GM23248 (cell line): Measurements from ENCODE around the gene LSS. TPM values are rescaled to one million over a fixed set of nuclear protein-coding genes. Genes with fewer than 3 reads are reported as not detected.

Experiments used
- DNase-seq: peaks from one replicate; pipeline ENCODE4 v3.0.0-alpha.2; 2015
- H2AFZ ChIP-seq: fragments of 200-600 bp; sonication (generic); 2 replicates; pipeline ENCODE4 v1.6.1; 2016; ENCODE audit warnings: antibody characterized with exemption
- H3F3A ChIP-seq: fragments of 200-600 bp; sonication (generic); 2 replicates; pipeline ENCODE4 v1.6.1; 2016; ENCODE audit warnings: mild to moderate bottlenecking, antibody characterized with exemption, mixed run types; ENCODE audit not compliant: insufficient read depth
- H3K27ac ChIP-seq: fragments of 200-600 bp; sonication (generic); 2 replicates; pipeline ENCODE4 v1.5.1; 2016; ENCODE audit warnings: mild to moderate bottlenecking
- H3K27me3 ChIP-seq: fragments of 200-600 bp; sonication (generic); replicated peaks from 2 replicates; pipeline ENCODE4 v1.6.1; 2016; ENCODE audit warnings: mild to moderate bottlenecking; ENCODE audit not compliant: insufficient read depth
- H3K36me3 ChIP-seq: fragments of 200-600 bp; sonication (generic); 2 replicates; pipeline ENCODE4 v1.6.1; 2016; ENCODE audit warnings: low read depth, mild to moderate bottlenecking
- H3K4me1 ChIP-seq: fragments of 200-600 bp; sonication (generic); 2 replicates; pipeline ENCODE4 v1.6.1; 2016; ENCODE audit warnings: mild to moderate bottlenecking; ENCODE audit not compliant: insufficient read depth
- H3K4me2 ChIP-seq: fragments of 200-600 bp; sonication (generic); one replicate; pipeline ENCODE4 v1.6.1; 2016; ENCODE audit warnings: mild to moderate bottlenecking; ENCODE audit not compliant: unreplicated experiment
- H3K4me3 ChIP-seq: fragments of 200-600 bp; sonication (generic); 2 replicates; pipeline ENCODE4 v1.5.1; 2016; ENCODE audit warnings: mild to moderate bottlenecking
- H3K79me2 ChIP-seq: fragments of 200-600 bp; sonication (generic); 2 replicates; pipeline ENCODE4 v1.6.1; 2016; ENCODE audit warnings: mild to moderate bottlenecking; ENCODE audit not compliant: insufficient read depth
- H3K9ac ChIP-seq: fragments of 200-600 bp; sonication (generic); 2 replicates; pipeline ENCODE4 v1.6.1; 2016; ENCODE audit warnings: mild to moderate bottlenecking
- H3K9me2 ChIP-seq: fragments of 200-600 bp; sonication (generic); 2 replicates; pipeline ENCODE4 v1.6.1; 2016; ENCODE audit warnings: mixed run types, mild to moderate bottlenecking, moderate library complexity; ENCODE audit not compliant: insufficient read depth
- H3K9me3 ChIP-seq: fragments of 200-600 bp; sonication (generic); one replicate; pipeline ENCODE4 v1.6.1; 2017; ENCODE audit warnings: low read depth
- H4K20me1 ChIP-seq: fragments of 200-600 bp; sonication (generic); 2 replicates; pipeline ENCODE4 v1.6.0; 2016; ENCODE audit not compliant: insufficient read depth
- EZH2 ChIP-seq: fragments of 200-600 bp; sonication (generic); IDR thresholded peaks from 2 replicates; pipeline ENCODE4 v1.6.1; 2018; ENCODE audit warnings: antibody characterized with exemption, mild to moderate bottlenecking; ENCODE audit not compliant: insufficient read depth, poor library complexity, severe bottlenecking
- EZH2phosphoT487 ChIP-seq: fragments of 200-600 bp; sonication (generic); IDR thresholded peaks from 2 replicates; pipeline ENCODE4 v1.6.1; 2018; ENCODE audit warnings: antibody characterized with exemption, moderate library complexity, mild to moderate bottlenecking, low read depth; ENCODE audit not compliant: insufficient read depth
- WGBS, 2 experiments: methylation state at CpG; one replicate each; pipeline ENCODE4 v1.1.6; 2015 to 2017; ENCODE audit warnings: low lambda C conversion rate in 2 of 2, low coverage in 1 of 2; ENCODE audit errors: missing lambda C conversion rate in 2 of 2; 5-methylcytosine and 5-hydroxymethylcytosine counted together
- in situ Hi-C: fragments of 300-500 bp; cut with MboI; formaldehyde crosslinking; loops from 2 replicates; pipeline ENCODE4 v1.15.0; 2020
- polyA plus RNA-seq: library from polyadenylated mRNA; unstranded; fragments of >200 nt; fragmentation: Nextera tagmentation; extraction: Ambion mirVana; gene quantifications from 2 replicates; pipeline ENCODE4 v1.2.1, GENCODE V29; 2016
- total RNA-seq: library from RNA; depleted of rRNA; stranded (reverse); fragments of >200 nt; shearing (Covaris generic); gene quantifications from 2 replicates; pipeline ENCODE4 v1.2.3, GENCODE V29; 2014

The LSS gene
- total and polyA plus RNA-seq, 2 experiments from 2014 or later, result 28.0 to 41.1 TPM

DNA sequence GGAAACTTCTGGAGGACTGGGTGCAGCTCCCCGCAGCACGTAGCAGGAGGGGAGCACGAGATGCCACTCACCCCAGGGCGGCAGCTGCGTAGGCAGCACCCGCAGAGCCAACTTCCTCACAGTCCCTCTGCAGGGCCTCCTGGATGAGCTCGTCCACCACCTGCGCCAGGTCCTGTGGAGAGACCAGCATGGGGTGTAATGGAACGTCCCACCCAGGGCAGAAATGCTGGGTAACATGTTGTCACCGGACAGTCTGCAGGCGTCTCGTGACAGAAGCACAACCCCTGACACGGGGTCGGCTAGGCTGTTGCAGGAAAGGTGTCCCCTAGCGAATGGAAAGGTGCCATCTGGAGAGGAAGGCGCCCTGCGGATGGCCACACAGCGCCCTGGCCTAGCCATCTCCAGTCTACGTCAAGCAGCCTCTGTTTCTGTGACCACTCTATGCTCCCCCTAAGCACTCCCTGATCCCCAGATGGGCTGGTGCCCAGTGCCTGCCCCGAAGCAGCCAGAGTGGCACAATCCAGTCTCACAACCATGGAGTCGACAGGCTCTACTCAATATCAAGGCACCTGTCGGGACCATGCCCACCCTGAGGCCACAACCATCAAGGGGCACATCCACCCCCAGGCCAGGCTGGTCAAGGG is 35.6 kb upstream of the LSS start:
- Histone ChIP-seq H3K79me2 (0 out of 2 replicates have a peak, but pooled peaks cover 4% of the 10 kb centered on the region), H3K27me3 (no peaks in the 10 kb centered on the region), H3K4me2 (no peak overlapping the region), H3K9me3 (no peaks in the 10 kb centered on the region), H3K9me2 (no peaks in the 10 kb centered on the region), H3K36me3 (peaks cover 46% of the 10 kb centered on the region), H2AFZ (no peak overlapping the region), H4K20me1 (no peaks in the 10 kb centered on the region), H3F3A (no peaks in the 10 kb centered on the region), H3K4me1 (no peaks in the 10 kb centered on the region), H3K4me3 (no peak overlapping the region), H3K27ac (no peak overlapping the region), H3K9ac (no peak overlapping the region)
- TF ChIP-seq EZH2 (no peak), EZH2phosphoT487 (no peak)
- DNase-seq, result no peak
- in situ Hi-C loops, result no loop called here
- WGBS, 2 experiments, result 95 to 96% methylated on average over 21 to 22 of the region's 22 CpGs

GRCh38 chr21:46256501-46256994 is 28.0 kb upstream of the LSS start:
- in situ Hi-C loops, result no loop called here
- Histone ChIP-seq H3K27me3 (no peaks in the 10 kb centered on the region), H3K9ac (no peak overlapping the region), H3K36me3 (peaks cover 59% of the 10 kb centered on the region), H3K9me2 (no peaks in the 10 kb centered on the region), H3K79me2 (no peaks in the 10 kb centered on the region), H2AFZ (no peak overlapping the region), H3K4me2 (no peak overlapping the region), H3K4me3 (no peak overlapping the region), H3K27ac (no peak overlapping the region), H4K20me1 (no peaks in the 10 kb centered on the region), H3K9me3 (no peaks in the 10 kb centered on the region), H3K4me1 (no peaks in the 10 kb centered on the region), H3F3A (peaks cover 5% of the 10 kb centered on the region; the same call in 1 of the 2 replicates)
- TF ChIP-seq EZH2 (no peak), EZH2phosphoT487 (no peak)
- 93% methylated on average over 18 of the region's 18 CpGs for WGBS, 2 experiments
- no peak for DNase-seq

GRCh38 chr21:46255758-46256337 is 27.3 kb upstream of the LSS start:
- peaks cover 5% of the 10 kb centered on the region; the same call in 1 of the 2 replicates for H3F3A ChIP-seq
- H3K79me2 ChIP-seq, result no peaks in the 10 kb centered on the region
- WGBS, 2 experiments, result 82 to 90% methylated on average over 5 to 6 of the region's 6 CpGs
- H3K27ac ChIP-seq, result no peak overlapping the region
- no peak for DNase-seq
- no peaks in the 10 kb centered on the region for H3K27me3 ChIP-seq
- in situ Hi-C loops, result no loop called here
- H3K4me3 ChIP-seq, result no peak overlapping the region
- H2AFZ ChIP-seq, result no peak overlapping the region
- no peak overlapping the region for H3K4me2 ChIP-seq
- H4K20me1 ChIP-seq, result no peaks in the 10 kb centered on the region
- no peaks in the 10 kb centered on the region for H3K4me1 ChIP-seq
- H3K9me3 ChIP-seq, result no peaks in the 10 kb centered on the region
- no peak overlapping the region for H3K9ac ChIP-seq
- no peaks in the 10 kb centered on the region for H3K9me2 ChIP-seq
- TF ChIP-seq EZH2 (no peak), EZH2phosphoT487 (no peak)
- peaks cover 62% of the 10 kb centered on the region for H3K36me3 ChIP-seq

- H3K9me2 ChIP-seq, result no peaks in the 10 kb centered on the region
- DNase-seq, result no peak
- 97% methylated on average over 11 of the region's 11 CpGs for WGBS, 2 experiments
- H3K4me2 ChIP-seq, result no peak overlapping the region
- no peaks in the 10 kb centered on the region for H3K4me1 ChIP-seq
- no peaks in the 10 kb centered on the region for H3K9me3 ChIP-seq
- H3K79me2 ChIP-seq, result no peaks in the 10 kb centered on the region
- no peak overlapping the region for H3K9ac ChIP-seq
- H2AFZ ChIP-seq, result no peak overlapping the region
- in situ Hi-C loops, result no loop called here
- no peak for TF ChIP-seq EZH2phosphoT487
- no peak for TF ChIP-seq EZH2
- H3K27ac ChIP-seq, result no peak overlapping the region
- peaks cover 5% of the 10 kb centered on the region; the same call in 1 of the 2 replicates for H3F3A ChIP-seq
- no peaks in the 10 kb centered on the region for H3K27me3 ChIP-seq
- no peaks in the 10 kb centered on the region for H4K20me1 ChIP-seq
- peaks cover 62% of the 10 kb centered on the region for H3K36me3 ChIP-seq
- no peak overlapping the region for H3K4me3 ChIP-seq
Measured at GRCh38 chr21:46255166-46255565, 26.6 kb upstream of the LSS start.
